GM23248 (cell line): ENCODE measurements around the gene FCGBP.

Experiments used
- EZH2 ChIP-seq: fragments of 200-600 bp; sonication (generic); IDR thresholded peaks from 2 replicates; pipeline ENCODE4 v1.6.1; 2018; ENCODE audit warnings: antibody characterized with exemption, mild to moderate bottlenecking; ENCODE audit not compliant: insufficient read depth, poor library complexity, severe bottlenecking
- EZH2phosphoT487 ChIP-seq: fragments of 200-600 bp; sonication (generic); IDR thresholded peaks from 2 replicates; pipeline ENCODE4 v1.6.1; 2018; ENCODE audit warnings: antibody characterized with exemption, moderate library complexity, mild to moderate bottlenecking, low read depth; ENCODE audit not compliant: insufficient read depth

- TF ChIP-seq EZH2 (no peak), EZH2phosphoT487 (no peak)
Observed at GRCh38 chr19:39940221-39940833, 5.9 kb upstream of the FCGBP start.
